Liver (tissue), 9 donors: Measurements from ENCODE around the gene SLC2A6. TPM values are rescaled to one million over a fixed set of nuclear protein-coding genes. Genes with fewer than 3 reads are reported as not detected.

Experiments used
- DNase-seq: peaks from one replicate; pipeline ENCODE4 v3.0.0-alpha.2; 2017; ENCODE audit warnings: low spot score
- H3K27ac ChIP-seq, 2 donors: one replicate each; pipeline ENCODE4 v1.7.0; 2013; ENCODE audit warnings: inconsistent platforms in 2 of 2, low read length in 2 of 2, control low read depth in 1 of 2, low read depth in 1 of 2, mild to moderate bottlenecking in 1 of 2
- H3K27me3 ChIP-seq, 4 donors: one replicate each; pipeline versions ENCODE4 v1.6.1 to v1.7.0; 2013; ENCODE audit warnings: low read length in 3 of 4, inconsistent platforms in 1 of 4, mild to moderate bottlenecking in 1 of 4, moderate library complexity in 1 of 4; ENCODE audit not compliant: control insufficient read depth in 4 of 4, insufficient read depth in 4 of 4
- H3K36me3 ChIP-seq, 4 donors: one replicate each; pipeline versions ENCODE4 v1.6.1 to v1.7.0; 2013; ENCODE audit warnings: low read length in 3 of 4, mild to moderate bottlenecking in 3 of 4, low read depth in 1 of 4, moderate library complexity in 1 of 4; ENCODE audit not compliant: control insufficient read depth in 4 of 4, insufficient read depth in 3 of 4
- H3K4me1 ChIP-seq, 4 donors: one replicate each; pipeline versions ENCODE4 v1.6.1 to v1.7.0; 2013; ENCODE audit warnings: low read length in 3 of 4, mild to moderate bottlenecking in 3 of 4, moderate library complexity in 1 of 4; ENCODE audit not compliant: control insufficient read depth in 4 of 4, insufficient read depth in 4 of 4
- H3K4me3 ChIP-seq, 3 donors: one replicate each; pipeline versions ENCODE4 v1.6.1 to v1.7.0; 2013; ENCODE audit warnings: low read length in 3 of 3, control low read depth in 1 of 3, low read depth in 1 of 3, mild to moderate bottlenecking in 1 of 3
- H3K9ac ChIP-seq, 2 donors: one replicate each; pipeline ENCODE4 v1.7.0; 2013; ENCODE audit warnings: low read length in 2 of 2, mild to moderate bottlenecking in 2 of 2, moderate library complexity in 2 of 2, control low read depth in 1 of 2, low read depth in 1 of 2
- H3K9me3 ChIP-seq, 4 donors: one replicate each; pipeline versions ENCODE4 v1.6.1 to v1.7.0; 2013; ENCODE audit warnings: low read length in 3 of 4; ENCODE audit not compliant: control insufficient read depth in 4 of 4
- EGR1 ChIP-seq, 2 donors: IDR thresholded peaks; 2 replicates each; pipeline ENCODE4 v1.6.1; 2016 to 2018; ENCODE audit warnings: antibody characterized with exemption in 2 of 2, low read depth in 2 of 2
- GABPA ChIP-seq, 2 donors: IDR thresholded peaks in 1 of 2; conservative IDR thresholded peaks in 1 of 2; 2 replicates each; pipeline ENCODE4 v1.6.1; 2016; ENCODE audit warnings: antibody characterized with exemption in 2 of 2, mild to moderate bottlenecking in 1 of 2, moderate library complexity in 1 of 2
- HNF4A ChIP-seq, 2 donors: conservative IDR thresholded peaks; 2 replicates each; pipeline ENCODE4 v1.6.1; 2016; ENCODE audit warnings: antibody characterized with exemption in 2 of 2, mild to moderate bottlenecking in 2 of 2
- HNF4G ChIP-seq: IDR thresholded peaks from 2 replicates; pipeline ENCODE4 v1.6.1; 2016; ENCODE audit warnings: antibody characterized with exemption
- JUND ChIP-seq, 2 donors: IDR thresholded peaks; 2 replicates each; pipeline ENCODE4 v1.6.1; 2016; ENCODE audit warnings: antibody characterized with exemption in 2 of 2
- NR2F2 ChIP-seq: IDR thresholded peaks from 2 replicates; pipeline ENCODE4 v1.6.1; 2016; ENCODE audit warnings: antibody characterized with exemption
- RAD21 ChIP-seq, 2 donors: IDR thresholded peaks; 2 replicates each; pipeline ENCODE4 v1.6.1; 2016; ENCODE audit warnings: antibody characterized with exemption in 2 of 2, mild to moderate bottlenecking in 2 of 2
- TAF1 ChIP-seq: conservative IDR thresholded peaks from 2 replicates; pipeline ENCODE4 v1.6.1; 2016; ENCODE audit warnings: antibody characterized with exemption, mild to moderate bottlenecking
- whole genome bisulfite sequencing: extraction: QIAGEN DNeasy Blood & Tissue Kit; methylation state at CpG from one replicate; pipeline ENCODE4 v1.1.7; 2013; 5-methylcytosine and 5-hydroxymethylcytosine counted together
- polyA plus RNA-seq, 2 donors: library from polyadenylated mRNA; stranded (reverse) in 1 of 2; unstranded in 1 of 2; fragments of 200-250 nt in 1 of 2; fragments of >200 nt in 1 of 2; fragmentation: Nextera tagmentation in 1 of 2; extraction: Ambion mirVana in 1 of 2; gene quantifications; one replicate each; pipeline versions ENCODE4 v1.2.1 to v1.2.3, GENCODE V29; 2013 to 2015
- total RNA-seq, 2 donors: library from RNA; depleted of rRNA; stranded (reverse); fragments of >200 nt; gene quantifications; one replicate each; pipeline ENCODE4 v1.2.3, GENCODE V29; 2014
- TF ChIP-seq, protein P1 (sequence below): IDR thresholded peaks from 2 replicates; pipeline ENCODE4 v1.6.1; 2016; ENCODE audit warnings: antibody characterized with exemption, mild to moderate bottlenecking
- TF ChIP-seq, protein P2 (sequence below): IDR thresholded peaks from 2 replicates; pipeline ENCODE4 v1.6.1; 2016; ENCODE audit warnings: antibody characterized with exemption
- TF ChIP-seq, protein P3 (sequence below): IDR thresholded peaks from 2 replicates; pipeline ENCODE4 v1.6.1; 2016; ENCODE audit warnings: antibody characterized with exemption
- donor health status: healthy.
- donor health status: healthy.
- donor health status: healthy.
- donor health status: healthy.
- donor health status: healthy.

SLC2A6 gene
- total and polyA plus RNA-seq, 4 donors, result 1.7 to 3.9 (median 2.3) TPM

DNA sequence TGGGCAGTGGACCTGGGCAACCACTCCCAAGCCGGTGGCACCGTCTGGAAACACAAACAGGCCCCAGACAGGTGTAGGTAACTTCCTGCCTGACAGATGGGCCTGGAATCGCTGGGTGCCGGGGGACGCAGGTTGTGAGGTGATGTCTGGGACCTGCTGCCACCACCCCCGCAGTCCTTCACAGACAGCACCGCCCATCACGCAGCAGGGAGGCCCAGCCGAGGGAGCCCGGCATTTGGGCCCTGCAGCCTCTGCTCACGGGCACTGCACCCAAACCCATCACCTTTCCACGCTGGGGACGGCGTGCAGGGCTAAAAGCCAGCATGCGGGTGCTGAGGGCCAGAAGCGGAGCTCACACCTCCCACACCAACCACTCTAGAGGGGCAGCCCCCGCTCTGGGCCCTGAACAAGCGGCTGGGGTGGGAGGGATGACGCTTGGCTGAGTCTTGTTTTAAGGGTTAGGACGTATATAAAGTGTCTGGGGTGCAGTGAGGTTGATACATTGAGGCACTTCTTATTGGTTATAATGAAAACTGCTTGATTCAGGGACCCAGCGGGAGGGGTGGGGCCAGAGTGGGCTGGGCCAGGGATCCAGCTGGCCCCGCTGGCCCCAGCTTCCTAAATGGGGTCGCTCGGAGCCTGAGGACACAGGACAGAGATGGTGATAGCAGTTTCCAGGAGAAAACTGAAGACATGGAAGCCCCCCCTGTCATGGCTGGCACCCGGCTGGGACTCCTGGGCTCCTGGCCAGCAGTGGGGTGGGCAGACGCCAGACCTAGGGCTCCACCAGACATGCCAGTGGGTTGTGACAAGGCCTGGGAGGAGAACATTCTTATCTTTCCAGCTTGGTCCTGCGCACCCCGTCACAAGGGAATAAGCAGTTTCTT is 34.6 kb upstream of the SLC2A6 start (continued):
- TF ChIP-seq, protein P1, sequence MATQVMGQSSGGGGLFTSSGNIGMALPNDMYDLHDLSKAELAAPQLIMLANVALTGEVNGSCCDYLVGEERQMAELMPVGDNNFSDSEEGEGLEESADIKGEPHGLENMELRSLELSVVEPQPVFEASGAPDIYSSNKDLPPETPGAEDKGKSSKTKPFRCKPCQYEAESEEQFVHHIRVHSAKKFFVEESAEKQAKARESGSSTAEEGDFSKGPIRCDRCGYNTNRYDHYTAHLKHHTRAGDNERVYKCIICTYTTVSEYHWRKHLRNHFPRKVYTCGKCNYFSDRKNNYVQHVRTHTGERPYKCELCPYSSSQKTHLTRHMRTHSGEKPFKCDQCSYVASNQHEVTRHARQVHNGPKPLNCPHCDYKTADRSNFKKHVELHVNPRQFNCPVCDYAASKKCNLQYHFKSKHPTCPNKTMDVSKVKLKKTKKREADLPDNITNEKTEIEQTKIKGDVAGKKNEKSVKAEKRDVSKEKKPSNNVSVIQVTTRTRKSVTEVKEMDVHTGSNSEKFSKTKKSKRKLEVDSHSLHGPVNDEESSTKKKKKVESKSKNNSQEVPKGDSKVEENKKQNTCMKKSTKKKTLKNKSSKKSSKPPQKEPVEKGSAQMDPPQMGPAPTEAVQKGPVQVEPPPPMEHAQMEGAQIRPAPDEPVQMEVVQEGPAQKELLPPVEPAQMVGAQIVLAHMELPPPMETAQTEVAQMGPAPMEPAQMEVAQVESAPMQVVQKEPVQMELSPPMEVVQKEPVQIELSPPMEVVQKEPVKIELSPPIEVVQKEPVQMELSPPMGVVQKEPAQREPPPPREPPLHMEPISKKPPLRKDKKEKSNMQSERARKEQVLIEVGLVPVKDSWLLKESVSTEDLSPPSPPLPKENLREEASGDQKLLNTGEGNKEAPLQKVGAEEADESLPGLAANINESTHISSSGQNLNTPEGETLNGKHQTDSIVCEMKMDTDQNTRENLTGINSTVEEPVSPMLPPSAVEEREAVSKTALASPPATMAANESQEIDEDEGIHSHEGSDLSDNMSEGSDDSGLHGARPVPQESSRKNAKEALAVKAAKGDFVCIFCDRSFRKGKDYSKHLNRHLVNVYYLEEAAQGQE, result no peak
- TF ChIP-seq, protein P2, sequence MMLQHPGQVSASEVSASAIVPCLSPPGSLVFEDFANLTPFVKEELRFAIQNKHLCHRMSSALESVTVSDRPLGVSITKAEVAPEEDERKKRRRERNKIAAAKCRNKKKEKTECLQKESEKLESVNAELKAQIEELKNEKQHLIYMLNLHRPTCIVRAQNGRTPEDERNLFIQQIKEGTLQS, result no peak

DNA sequence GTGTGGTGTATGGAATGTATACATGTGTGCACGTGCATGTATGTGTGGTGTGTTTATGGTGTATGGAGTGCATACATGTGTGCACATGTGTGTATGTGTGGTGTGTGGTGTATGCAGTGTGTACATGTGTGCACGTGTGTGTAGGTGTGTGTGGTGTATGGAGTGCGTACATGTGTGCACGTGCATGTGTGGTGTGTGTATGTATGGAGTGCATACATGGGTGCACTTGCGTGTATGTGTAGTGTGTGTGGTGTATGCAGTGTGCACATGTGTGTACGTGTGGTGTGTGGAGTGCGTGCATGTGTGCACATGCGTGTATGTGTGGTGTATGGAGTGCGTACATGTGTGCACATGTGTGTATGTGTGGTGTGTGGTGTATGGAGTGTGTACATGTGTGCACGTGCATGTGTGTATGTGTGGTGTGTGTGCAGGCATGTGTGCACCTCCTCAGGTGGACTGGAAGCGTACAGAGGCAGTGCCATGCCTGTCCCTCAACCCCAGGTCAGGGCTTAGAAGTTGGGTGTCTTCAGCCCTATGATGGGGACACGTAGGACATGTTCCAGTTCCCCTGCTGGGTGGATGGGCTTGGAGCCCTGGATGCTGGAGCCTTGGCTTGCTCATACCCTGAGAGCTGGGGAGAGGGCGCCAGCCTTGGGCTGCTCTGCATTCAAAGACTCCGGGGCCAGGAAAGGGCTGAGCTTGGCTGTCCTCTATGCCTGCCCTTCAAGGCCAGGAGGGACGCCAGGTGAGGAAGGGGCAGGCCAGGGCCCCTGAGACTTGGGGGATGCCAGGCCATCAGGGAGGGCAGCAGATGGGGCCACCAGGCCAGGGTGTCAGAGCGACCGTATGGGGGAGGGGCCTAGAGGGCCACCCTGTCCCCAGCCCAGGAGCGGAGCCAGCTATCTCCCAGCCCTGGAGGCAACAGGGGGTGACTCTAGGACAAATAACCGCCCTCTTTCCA is 33.6 kb upstream of the SLC2A6 start:
- Histone ChIP-seq H3K4me3 (no peak overlapping the region), H3K9me3 (no peaks in the 10 kb centered on the region), H3K4me1 (peaks cover 7 to 19% (median 13%) of the 10 kb centered on the region in 4 donors), H3K36me3 (no peaks in the 10 kb centered on the region), H3K9ac (no peak overlapping the region), H3K27ac (no peak overlapping the region), H3K27me3 (no peaks in the 10 kb centered on the region)
- WGBS, result 95% methylated on average over 19 of the region's 19 CpGs
- TF ChIP-seq, protein P1, result no peak
- TF ChIP-seq RAD21 (IDR thresholded peaks at IDR 0.05), result no peak
- no peak for TF ChIP-seq HNF4A (conservative IDR thresholded peaks at IDR 0.05)
- no peak for TF ChIP-seq JUND (IDR thresholded peaks at IDR 0.05)
- TF ChIP-seq, protein P2, result no peak
- TF ChIP-seq, protein P3, sequence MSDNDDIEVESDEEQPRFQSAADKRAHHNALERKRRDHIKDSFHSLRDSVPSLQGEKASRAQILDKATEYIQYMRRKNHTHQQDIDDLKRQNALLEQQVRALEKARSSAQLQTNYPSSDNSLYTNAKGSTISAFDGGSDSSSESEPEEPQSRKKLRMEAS, result no peak
- no peak for TF ChIP-seq NR2F2
- no peak for TF ChIP-seq TAF1
- no peak for TF ChIP-seq GABPA (IDR thresholded peaks at IDR 0.05 in 1 of 2, conservative IDR thresholded peaks at IDR 0.05 in 1 of 2)
- TF ChIP-seq HNF4G, result no peak
- no peak for TF ChIP-seq EGR1 (IDR thresholded peaks at IDR 0.05; ENCODE audit: low read depth in 2 of 2)
- DNase-seq, result no peak
